ENCODE measurements around the gene SRRM4.

DNA sequence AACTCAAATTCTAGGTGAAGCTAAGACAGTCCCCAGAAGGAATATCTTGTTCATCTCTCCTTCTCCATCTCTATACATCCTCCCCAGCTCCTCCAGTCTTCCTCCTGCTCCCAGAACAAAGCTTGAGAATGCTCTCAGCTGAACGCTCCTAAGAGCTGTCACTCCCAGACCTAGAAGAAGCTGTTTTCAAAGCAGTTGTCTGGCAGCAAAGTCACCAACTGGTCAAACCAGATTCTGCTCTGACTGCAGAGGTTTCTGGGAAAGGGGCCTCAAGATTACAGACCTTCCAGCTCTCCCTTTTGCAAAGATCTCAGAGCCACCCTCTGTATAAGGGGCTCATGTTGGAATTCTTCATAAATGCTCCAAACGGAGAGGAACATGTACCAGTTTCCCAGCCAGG, 187.8 kb downstream of the SRRM4 start:
- TF ChIP-seq, protein P1, sequence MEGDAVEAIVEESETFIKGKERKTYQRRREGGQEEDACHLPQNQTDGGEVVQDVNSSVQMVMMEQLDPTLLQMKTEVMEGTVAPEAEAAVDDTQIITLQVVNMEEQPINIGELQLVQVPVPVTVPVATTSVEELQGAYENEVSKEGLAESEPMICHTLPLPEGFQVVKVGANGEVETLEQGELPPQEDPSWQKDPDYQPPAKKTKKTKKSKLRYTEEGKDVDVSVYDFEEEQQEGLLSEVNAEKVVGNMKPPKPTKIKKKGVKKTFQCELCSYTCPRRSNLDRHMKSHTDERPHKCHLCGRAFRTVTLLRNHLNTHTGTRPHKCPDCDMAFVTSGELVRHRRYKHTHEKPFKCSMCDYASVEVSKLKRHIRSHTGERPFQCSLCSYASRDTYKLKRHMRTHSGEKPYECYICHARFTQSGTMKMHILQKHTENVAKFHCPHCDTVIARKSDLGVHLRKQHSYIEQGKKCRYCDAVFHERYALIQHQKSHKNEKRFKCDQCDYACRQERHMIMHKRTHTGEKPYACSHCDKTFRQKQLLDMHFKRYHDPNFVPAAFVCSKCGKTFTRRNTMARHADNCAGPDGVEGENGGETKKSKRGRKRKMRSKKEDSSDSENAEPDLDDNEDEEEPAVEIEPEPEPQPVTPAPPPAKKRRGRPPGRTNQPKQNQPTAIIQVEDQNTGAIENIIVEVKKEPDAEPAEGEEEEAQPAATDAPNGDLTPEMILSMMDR (IDR thresholded peaks at IDR 0.05; ENCODE audit: low read depth, low read length, missing input control): no peak
- TF ChIP-seq, protein P2, sequence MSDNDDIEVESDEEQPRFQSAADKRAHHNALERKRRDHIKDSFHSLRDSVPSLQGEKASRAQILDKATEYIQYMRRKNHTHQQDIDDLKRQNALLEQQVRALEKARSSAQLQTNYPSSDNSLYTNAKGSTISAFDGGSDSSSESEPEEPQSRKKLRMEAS (IDR thresholded peaks at IDR 0.05): no peak
- TF ChIP-seq RAD21 (IDR thresholded peaks at IDR 0.05): no peak
- TF ChIP-seq, protein P3, sequence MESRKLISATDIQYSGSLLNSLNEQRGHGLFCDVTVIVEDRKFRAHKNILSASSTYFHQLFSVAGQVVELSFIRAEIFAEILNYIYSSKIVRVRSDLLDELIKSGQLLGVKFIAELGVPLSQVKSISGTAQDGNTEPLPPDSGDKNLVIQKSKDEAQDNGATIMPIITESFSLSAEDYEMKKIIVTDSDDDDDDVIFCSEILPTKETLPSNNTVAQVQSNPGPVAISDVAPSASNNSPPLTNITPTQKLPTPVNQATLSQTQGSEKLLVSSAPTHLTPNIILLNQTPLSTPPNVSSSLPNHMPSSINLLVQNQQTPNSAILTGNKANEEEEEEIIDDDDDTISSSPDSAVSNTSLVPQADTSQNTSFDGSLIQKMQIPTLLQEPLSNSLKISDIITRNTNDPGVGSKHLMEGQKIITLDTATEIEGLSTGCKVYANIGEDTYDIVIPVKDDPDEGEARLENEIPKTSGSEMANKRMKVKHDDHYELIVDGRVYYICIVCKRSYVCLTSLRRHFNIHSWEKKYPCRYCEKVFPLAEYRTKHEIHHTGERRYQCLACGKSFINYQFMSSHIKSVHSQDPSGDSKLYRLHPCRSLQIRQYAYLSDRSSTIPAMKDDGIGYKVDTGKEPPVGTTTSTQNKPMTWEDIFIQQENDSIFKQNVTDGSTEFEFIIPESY (IDR thresholded peaks at IDR 0.05): no peak
- no peak for TF ChIP-seq FOXA2 (IDR thresholded peaks at IDR 0.05)
- TF ChIP-seq EGR1 (IDR thresholded peaks at IDR 0.05; ENCODE audit: low read depth in 2 of 2): no peak
- TF ChIP-seq, protein P4, sequence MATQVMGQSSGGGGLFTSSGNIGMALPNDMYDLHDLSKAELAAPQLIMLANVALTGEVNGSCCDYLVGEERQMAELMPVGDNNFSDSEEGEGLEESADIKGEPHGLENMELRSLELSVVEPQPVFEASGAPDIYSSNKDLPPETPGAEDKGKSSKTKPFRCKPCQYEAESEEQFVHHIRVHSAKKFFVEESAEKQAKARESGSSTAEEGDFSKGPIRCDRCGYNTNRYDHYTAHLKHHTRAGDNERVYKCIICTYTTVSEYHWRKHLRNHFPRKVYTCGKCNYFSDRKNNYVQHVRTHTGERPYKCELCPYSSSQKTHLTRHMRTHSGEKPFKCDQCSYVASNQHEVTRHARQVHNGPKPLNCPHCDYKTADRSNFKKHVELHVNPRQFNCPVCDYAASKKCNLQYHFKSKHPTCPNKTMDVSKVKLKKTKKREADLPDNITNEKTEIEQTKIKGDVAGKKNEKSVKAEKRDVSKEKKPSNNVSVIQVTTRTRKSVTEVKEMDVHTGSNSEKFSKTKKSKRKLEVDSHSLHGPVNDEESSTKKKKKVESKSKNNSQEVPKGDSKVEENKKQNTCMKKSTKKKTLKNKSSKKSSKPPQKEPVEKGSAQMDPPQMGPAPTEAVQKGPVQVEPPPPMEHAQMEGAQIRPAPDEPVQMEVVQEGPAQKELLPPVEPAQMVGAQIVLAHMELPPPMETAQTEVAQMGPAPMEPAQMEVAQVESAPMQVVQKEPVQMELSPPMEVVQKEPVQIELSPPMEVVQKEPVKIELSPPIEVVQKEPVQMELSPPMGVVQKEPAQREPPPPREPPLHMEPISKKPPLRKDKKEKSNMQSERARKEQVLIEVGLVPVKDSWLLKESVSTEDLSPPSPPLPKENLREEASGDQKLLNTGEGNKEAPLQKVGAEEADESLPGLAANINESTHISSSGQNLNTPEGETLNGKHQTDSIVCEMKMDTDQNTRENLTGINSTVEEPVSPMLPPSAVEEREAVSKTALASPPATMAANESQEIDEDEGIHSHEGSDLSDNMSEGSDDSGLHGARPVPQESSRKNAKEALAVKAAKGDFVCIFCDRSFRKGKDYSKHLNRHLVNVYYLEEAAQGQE (IDR thresholded peaks at IDR 0.05): no peak
- no peak for TF ChIP-seq SP1 (IDR thresholded peaks at IDR 0.05)
- TF ChIP-seq FOXA1 (IDR thresholded peaks at IDR 0.05): no peak

All from liver (tissue), 3 donors.